Measurements from ENCODE around the gene ANKS6. TPM values are rescaled to one million over a fixed set of nuclear protein-coding genes. Genes with fewer than 3 reads are reported as not detected.

The ANKS6 gene
- total and polyA plus RNA-seq, 9 of the 15 experiments (the other 6 are each of a cell fraction or from before 2014, with no cell fraction given) = 9.9 to 74.5 (median 36.9) TPM

- TF ChIP-seq E4F1 (CRISPR knock-in tag; IDR thresholded peaks at IDR 0.05; ENCODE audit: borderline replicate concordance) (no peak), PHF20 (IDR thresholded peaks at IDR 0.05; ENCODE audit: partially characterized antibody) (peak; percentile 15), ATF7 (IDR thresholded peaks at IDR 0.05) (0 out of 2 replicates have a peak, but pooled peaks have one; percentile 39), NFYB (IDR thresholded peaks at IDR 0.05; ENCODE audit: extremely low read depth, insufficient read length) (no peak), CC2D1A (IDR thresholded peaks at IDR 0.05) (0 out of 2 replicates have a peak, but pooled peaks have one; percentile 41), CBFB (CRISPR knock-in tag; IDR thresholded peaks at IDR 0.05) (peak; percentile 62; the same call in 1 of the 2 replicates), CTCF (IDR thresholded peaks at IDR 0.05 in 2 of 3, conservative IDR thresholded peaks at IDR 0.05 in 1 of 3; ENCODE audit: insufficient read depth in 2 of 3, low read depth in 1 of 3, low read length in 3 of 3) (peak; percentile 69 to 80 (median 74)), HDAC6 (IDR thresholded peaks at IDR 0.05; ENCODE audit: low read depth, low read length) (peak; percentile 69; the same call in 1 of the 2 replicates), CEBPB (tag; IDR thresholded peaks at IDR 0.05) (no peak), CREBBP (IDR thresholded peaks at IDR 0.05; ENCODE audit: low read depth, low read length) (no peak), CHD2 (IDR thresholded peaks at IDR 0.05; ENCODE audit: low read depth, low read length) (no peak), KDM2B (CRISPR knock-in tag; IDR thresholded peaks at IDR 0.05) (peak; percentile 55; the same call in 1 of the 2 replicates), SMC3 (conservative IDR thresholded peaks at IDR 0.05; ENCODE audit: insufficient read depth, low read depth, low read length) (peak; percentile 72), TOE1 (IDR thresholded peaks at IDR 0.05; ENCODE audit: borderline replicate concordance) (no peak), TOE1 (CRISPR knock-in tag; IDR thresholded peaks at IDR 0.05; ENCODE audit: borderline replicate concordance, low read depth) (no peak), ZNF766 (CRISPR knock-in tag; conservative IDR thresholded peaks at IDR 0.05) (no peak), EZH2 (IDR thresholded peaks at IDR 0.05; ENCODE audit: borderline replicate concordance, low read depth, low read length) (peak; percentile 86; the same call in 1 of the 2 replicates), ETV1 (tag; conservative IDR thresholded peaks at IDR 0.05; ENCODE audit: low read depth) (no peak), MYC (IDR thresholded peaks at IDR 0.05; ENCODE audit: low read depth, low read length) (peak; percentile 17; the same call in 1 of the 2 replicates), MYC (CRISPR knock-in tag; IDR thresholded peaks at IDR 0.05; ENCODE audit: borderline replicate concordance, low read depth) (no peak), HLTF (IDR thresholded peaks at IDR 0.05) (no peak), GATAD2B (IDR thresholded peaks at IDR 0.05; ENCODE audit: borderline replicate concordance) (no peak), COPS2 (conservative IDR thresholded peaks at IDR 0.05) (no peak), CXXC5 (CRISPR knock-in tag; IDR thresholded peaks at IDR 0.05) (peak; percentile 60; the same call in 1 of the 2 replicates), MYNN (IDR thresholded peaks at IDR 0.05) (0 out of 2 replicates have a peak, but pooled peaks have one; percentile 22), MYNN (CRISPR knock-in tag; IDR thresholded peaks at IDR 0.05) (no peak)
Observed at GRCh38 chr9:98707166-98708102, 88.9 kb downstream of the ANKS6 start (continued).

Data from K562 (cell line).